ENCODE results near the gene EARS2.
"Not testable (repeated sequence)": the region's sequence is repeated elsewhere in the genome, so short reads cannot be mapped to it uniquely, and the experiment has no call there.

Gene EARS2

DNA sequence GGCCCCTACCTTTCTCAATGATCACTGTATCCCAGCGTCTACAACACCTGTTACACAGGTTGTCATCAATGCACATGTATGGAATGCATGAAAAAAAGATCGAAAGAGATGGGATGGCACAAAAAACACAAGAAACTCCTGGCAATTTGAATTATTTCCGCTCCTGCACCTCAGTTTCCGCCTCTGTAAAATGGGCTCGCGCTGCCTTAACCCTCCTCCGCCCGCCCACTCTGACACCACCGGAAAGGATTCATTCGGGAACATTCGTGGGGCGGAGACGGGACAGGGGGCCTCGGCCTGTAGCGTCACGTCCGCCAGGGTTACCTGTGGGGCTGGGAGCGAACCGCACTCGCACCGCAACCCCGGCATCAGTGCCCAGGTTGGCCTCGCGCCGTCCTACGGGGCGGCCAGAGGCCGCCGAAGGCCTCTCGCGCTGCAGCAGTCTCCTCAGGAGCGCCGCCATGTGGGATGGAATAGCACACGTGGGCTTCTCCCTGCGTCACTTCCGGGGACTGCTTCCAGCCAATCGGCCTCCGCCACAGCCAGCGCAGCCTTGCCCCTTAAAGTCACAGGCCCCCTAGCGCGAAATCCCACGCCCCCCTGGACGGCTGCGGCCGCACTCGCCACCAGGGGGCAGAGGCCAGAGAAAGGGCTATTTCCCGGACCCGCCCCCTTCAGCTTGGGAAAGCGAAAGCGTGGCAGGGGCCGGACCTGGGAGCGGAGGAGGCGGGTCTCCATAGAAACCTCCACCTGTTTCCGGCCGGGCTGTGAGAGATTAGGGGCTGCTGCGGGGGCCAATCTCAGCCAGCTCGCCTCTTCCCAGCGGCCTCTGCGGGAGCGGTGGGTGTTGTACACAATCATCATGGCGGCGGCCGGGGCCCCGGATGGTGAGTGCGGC is at the start of gene EARS2, which contains the start of gene UBFD1:
EARS2 (minus strand) TSS at position 470 of the 898 bp plus-strand sequence; CDS start at position 463, 7 bp downstream.
UBFD1 (plus strand) TSS at position 847 of the 898 bp plus-strand sequence; CDS start at position 863, 16 bp downstream.
- DNase-seq: peak; percentile 90

- no peak for DNase-seq
Measured at GRCh38 chr16:23597003-23597756, 40.0 kb upstream of the EARS2 start.

- DNase-seq: peak; percentile 89
Measured at GRCh38 chr16:23595951-23596720, 39.0 kb upstream of the EARS2 start, which contains the start of gene NDUFAB1. TSS of gene NDUFAB1 (minus strand) at chr16:23596316. CDS start at chr16:23596290, 26 bp downstream.

DNA sequence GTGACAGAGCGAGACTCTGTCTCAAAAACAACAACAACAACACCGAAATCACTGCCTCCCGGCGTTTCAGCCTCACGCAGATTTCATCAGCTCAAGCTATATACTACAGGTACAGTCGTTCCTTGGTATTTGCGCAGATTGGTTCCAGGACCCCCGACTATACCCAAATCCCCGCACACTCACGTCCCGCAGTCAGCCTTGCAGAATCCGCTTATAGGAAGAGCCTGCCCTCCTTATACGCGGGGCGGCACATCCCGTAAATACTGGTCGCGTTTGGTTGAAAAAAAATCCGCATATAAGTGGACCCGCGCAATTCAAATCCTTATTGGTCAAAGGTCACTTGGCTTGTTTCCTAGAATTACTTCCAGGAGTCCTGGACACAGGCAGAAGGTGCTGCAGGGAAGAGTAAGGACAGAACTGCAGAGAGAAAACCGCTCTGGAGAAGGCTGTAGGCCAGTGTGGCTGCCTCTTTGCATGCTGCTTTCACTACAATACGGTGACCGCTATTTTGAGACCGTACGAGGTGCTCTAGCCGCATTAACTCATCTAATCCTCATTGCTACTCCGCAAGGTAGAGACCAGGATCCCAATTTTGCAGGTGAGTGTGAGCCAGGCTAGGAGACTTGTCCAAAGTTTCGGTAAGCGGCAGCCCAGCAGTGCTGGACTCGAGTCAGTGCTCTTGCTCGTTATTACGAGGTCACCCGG is 38.2 kb upstream of the EARS2 start:
- no peak for DNase-seq

- DNase-seq: no peak
Measured at GRCh38 chr16:23594186-23594585, 37.0 kb upstream of the EARS2 start.

- DNase-seq: no peak
Measured at GRCh38 chr16:23590181-23590580, 33.0 kb upstream of the EARS2 start.

DNA sequence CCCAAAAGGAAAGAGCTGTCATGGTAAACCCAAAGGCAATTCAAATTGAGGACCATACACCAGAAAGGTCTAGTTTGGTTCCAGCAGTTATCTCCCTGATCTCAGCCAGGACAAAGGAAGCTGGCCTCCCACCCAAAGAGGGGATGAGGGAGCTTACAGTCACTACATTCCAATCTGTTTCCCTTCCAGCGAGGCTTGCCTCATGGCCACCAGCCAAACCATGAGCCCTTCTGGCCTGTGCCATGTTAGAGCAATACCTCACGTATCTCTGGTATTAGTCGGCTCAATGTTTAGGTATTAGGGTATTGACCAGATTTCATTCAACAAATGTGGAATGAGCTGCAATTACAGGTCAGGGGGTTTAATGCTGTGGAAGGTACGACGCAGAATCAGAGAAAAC is 30.6 kb upstream of the EARS2 start:
- DNase-seq: no peak

DNA sequence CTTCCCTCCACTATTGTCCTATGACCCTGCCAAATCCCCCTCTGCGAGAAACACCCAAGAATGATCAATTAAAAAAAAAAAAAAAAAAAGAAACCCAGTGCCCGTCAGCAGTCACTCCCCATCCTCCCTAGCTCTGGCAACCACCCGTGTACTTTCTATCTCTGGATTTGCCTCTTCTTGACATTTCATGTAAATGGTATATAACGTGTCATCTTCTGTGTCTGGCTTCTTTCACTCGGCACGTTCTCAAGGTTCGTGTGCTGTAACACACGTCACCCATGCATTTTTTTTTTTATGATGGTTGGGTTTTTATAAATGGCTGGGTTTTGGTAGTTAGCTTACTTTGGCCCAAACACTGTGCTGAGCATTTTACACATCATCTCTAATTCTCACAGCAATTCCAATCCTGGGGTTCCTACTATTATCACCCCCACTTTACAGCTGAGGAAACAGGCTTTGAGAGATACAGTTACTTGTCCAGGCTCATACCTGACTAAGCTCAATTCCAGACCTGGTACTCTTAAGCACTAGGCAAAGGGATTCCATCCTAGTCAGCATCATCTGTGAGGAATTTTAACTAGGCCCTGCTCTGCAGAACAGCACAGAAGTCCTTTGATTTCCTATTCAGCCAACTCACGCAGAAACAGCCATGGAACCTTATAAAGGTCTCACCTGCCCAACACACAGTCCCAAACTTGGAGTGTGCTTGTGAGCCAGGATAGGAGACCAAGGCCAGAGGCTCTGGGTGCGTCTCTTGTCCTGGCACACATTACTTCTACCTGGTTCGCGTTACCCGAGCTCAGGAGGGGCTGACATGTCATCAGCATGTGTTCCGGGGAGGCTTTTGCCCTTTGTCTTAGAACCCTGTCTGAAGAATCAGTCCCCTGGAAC is 27.3 kb upstream of the EARS2 start:
- DNase-seq: no peak

- not testable (repeated sequence) for DNase-seq
Measured at GRCh38 chr16:23583271-23583670, 26.1 kb upstream of the EARS2 start.

DNA sequence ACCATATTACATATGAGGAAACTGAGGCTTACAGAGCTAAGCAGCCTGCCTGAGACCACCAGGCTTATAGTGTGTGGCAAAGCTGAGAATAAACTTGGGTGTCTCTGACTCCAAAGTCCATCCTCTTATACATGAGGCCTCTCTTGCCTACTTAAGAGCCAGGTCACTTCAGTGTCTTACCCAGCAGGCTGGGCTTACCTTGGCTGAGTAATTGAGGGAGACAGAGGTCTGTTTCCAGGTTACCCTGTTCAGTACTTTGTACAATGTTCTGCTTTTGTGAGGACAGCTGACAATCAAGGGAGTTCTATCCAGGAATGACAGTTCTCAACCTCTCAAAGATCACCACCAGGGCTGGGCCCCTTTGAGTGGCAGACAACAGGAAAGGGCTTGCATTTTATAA is 24.6 kb upstream of the EARS2 start:
- DNase-seq: no peak

DNA sequence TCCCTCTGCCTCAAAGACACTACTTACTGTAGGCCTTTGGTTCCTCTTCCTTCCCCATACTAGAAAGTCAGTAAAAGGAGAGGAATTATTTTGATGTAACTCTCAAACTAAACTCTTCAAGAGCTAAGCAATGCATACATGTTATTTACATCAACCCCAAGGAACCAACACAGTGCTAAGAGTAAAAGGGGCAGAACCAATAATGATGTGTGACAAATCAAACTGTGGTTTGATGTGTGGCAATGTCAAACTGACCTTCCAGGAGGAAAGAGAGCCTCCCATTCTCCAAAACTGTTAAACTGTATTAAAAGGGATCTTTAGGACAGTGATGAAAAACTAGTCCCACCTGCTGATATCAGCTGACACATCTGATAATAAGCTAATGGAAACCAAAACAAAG is 23.2 kb upstream of the EARS2 start:
- DNase-seq: no peak

GRCh38 chr16:23579371-23579770 is 22.2 kb upstream of the EARS2 start:
- no peak for DNase-seq

DNA sequence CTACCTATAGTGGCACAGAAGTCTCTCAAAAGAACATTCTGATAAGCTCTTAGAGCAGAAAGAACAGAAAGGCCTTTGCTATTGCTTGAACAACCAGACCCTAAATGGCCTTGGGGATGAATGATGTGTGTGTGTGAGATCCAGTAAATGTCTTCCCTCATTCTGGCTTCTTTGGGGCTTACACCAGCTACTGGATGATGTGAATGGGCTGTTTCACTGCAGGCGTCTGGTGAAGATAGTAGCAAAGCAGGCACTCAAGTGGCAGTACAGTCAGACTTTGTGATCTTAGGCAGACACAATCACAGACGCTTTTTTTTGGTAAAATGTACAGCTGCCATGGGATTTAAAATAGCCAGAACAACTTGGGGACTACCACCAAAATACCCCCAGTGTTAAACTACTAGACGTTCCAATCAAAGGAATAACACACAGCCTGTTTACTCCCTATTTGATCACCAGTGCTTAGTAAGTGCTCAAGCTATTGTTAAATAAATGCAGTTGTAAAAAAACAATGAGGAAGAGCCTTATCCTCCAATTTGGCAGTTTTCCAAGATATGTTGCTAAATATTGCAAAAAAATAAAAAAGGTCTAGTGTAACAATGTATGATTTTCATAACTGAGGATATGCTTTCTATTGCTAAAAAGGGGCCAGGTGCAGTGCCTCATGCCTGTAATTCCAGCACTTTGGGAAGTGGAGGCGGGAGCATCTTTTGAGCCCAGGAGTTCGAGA is 21.1 kb upstream of the EARS2 start:
- DNase-seq: no peak

DNA sequence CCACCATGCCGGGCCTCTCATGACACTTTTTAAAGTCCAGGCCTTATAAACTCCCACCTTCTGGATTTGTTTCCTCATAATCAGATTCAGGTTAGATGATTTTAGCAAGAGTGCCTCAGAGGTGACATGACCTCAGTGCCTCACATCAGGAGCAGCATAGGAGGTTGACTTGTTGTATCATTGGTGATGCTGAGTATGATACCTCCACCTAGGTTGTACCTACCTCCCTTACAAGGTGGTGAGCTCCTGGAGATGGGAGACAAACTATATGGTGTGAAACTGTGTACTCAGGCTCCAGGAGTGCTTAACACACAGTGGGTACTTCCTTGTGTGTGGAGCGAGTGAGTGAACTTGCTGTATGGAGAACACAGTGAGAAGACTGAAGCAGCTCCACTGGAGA is 20.3 kb upstream of the EARS2 start:
- no peak for DNase-seq

DNA sequence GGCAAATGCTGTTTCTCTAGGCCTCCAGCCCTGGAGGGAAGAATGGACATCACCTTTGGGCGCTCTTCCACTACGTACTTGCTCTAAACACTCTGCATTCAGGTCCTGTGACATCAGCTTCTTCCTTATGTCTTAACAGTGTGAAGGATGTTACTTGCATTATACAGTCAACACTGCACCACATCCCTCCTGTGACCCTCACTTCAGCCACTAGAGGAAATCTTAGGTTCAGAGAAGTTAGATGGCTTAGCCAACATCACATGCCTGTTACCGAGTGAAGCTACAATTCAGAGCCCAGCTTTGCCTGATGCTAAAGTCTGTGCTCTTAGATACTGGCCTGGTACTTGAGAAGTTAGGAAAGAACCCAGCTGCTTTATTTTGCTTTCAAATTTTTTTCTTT is 18.7 kb upstream of the EARS2 start:
- no peak for DNase-seq

GRCh38 chr16:23573817-23574216 is 16.7 kb upstream of the EARS2 start:
- no peak for DNase-seq

DNA sequence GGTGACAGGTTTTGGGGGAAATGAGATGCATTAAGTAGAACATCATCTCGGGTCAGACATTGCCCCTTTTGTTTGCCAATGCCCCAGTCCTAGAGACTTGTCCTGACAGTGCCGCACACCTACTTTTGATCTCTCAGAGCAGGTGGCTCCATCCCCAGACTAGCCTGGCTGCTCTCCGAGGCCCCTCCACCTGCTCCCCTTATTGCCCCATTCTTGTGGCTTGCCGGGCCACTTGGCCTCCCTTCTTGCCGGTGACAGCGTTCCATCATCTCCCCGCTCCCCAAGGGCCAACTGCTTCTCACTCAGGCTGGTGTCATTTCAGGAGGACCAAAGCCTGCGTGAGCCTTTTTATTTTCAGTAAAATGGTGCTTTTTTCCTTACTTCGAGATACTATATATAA is 15.2 kb upstream of the EARS2 start:
- DNase-seq: no peak

DNA sequence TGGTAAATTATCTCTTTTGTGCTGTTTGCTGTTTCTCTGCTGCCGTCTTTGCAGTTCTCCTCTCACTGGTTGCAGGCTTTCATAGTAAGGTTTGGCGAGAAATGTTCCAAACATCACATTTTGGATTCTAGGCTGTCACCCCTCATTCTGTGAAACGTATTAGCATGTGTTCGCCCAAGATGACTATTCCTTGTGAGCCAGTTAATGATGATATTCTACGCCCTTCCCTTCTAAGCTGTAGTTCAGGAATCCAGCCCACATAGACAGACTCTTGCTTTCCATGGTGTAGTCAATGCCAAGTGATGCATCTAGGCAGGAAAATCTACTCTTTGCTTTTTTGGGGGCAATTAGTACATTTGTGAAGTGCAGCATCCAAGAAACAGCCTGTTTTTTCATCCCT is 14.7 kb upstream of the EARS2 start:
- no peak for DNase-seq

- DNase-seq: no peak
Measured at GRCh38 chr16:23570992-23571632, 14.0 kb upstream of the EARS2 start.

DNA sequence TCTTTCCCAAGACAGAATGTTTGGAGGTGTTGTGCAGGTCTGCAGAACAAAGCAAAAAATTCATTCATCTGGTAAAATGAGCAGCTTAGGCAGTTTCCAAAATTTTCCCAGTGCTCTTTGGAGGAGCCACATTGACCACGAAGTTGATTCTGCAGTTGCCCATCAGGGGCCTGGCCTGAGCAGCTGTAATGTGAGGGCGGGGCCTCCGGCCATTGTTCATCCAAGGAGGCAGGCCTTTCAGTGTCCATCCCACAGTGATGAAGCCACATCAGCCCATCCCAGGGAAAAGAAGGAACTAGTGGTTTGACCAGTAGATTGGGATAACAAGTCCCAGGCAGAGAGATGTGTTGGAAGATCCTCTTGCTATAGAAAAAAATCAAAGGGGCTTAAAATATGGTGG is 10.5 kb upstream of the EARS2 start:
- no peak for DNase-seq
